HL-60/S4 treated with phorbol 12-myristate 13-acetate at 8.2 ng/mL for 4 days and 3 days (cell line): ENCODE data around the gene SLC39A1.
"Not testable (repeated sequence)": the region's sequence is repeated elsewhere in the genome, so short reads cannot be mapped to it uniquely, and the experiment has no call there.

Source experiments
- in situ Hi-C: fragments of 300-500 bp; cut with MboI; formaldehyde crosslinking; loops from 2 replicates; pipeline ENCODE4 v1.15.0; 2022; ENCODE audit warnings: low sequenced_read_pairs

SLC39A1 gene

DNA sequence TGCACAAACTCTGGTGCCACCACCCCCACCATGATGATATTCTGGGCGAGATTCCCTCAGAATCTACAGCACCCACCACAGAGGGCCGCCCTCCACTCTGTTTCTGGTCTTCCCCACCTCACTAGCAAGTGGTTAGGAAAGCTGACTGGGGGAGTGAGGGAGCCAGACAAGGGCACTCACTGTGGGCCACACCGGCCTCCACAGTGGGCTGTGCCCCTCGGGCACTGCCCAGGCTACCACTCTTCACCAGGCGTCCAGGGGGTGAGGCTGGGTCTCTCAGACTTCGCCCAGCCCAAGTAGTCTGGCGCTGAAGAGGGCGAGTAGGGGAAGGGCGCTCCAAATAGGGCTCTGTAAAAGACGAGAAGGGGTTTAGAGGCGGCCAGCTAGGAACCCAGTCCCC is 29.4 kb downstream of the SLC39A1 start:
- in situ Hi-C loops = no loop called here

DNA sequence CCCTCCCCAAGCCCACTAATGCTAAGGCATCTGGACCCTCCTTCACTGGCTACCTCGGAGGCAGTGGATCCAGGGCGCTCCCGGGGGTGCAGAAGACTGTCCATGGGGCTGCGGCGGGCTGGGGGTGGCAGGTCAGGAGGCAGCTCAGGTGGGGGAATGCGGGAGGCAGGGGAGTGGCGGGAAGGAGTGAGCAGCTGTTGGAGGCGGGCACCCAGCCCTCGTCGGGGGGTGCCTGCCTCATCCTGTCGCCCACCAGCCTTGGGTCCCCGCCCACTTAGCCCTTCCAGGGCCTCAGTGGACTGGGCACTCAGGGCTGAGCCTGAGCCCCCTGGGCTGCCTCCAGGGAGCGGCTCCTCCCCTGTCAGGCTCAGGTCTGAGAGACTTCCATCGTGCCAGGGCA is 29.9 kb downstream of the SLC39A1 start:
- in situ Hi-C loops = no loop called here

- in situ Hi-C loops = no loop called here
Measured at GRCh38 chr1:153932156-153933131, 30.9 kb downstream of the SLC39A1 start.

GRCh38 chr1:153929981-153930948 is 33.1 kb downstream of the SLC39A1 start:
- in situ Hi-C loops = no loop called here

DNA sequence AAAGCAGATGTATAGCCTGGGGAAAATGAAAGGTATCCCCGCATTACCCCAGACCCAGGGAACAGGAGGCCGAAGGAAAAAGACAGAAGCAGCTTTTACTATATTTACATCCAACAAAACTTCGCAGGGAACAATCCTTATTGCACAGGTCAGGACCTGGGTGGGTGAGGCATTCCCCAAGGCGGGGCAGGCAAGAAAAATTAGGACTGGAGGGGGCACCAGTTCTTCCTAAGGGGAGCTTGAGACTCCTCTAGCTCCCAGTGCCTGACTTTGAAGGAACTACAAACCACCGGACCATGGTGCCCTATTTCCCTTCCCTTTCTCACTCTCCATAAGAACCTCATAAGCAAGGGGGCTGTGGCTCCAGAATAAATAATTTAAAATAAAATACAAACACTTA is 33.9 kb downstream of the SLC39A1 start:
- in situ Hi-C loops = no loop called here

GRCh38 chr1:153928791-153929341 is 34.5 kb downstream of the SLC39A1 start:
- in situ Hi-C loops = no loop called here

DNA sequence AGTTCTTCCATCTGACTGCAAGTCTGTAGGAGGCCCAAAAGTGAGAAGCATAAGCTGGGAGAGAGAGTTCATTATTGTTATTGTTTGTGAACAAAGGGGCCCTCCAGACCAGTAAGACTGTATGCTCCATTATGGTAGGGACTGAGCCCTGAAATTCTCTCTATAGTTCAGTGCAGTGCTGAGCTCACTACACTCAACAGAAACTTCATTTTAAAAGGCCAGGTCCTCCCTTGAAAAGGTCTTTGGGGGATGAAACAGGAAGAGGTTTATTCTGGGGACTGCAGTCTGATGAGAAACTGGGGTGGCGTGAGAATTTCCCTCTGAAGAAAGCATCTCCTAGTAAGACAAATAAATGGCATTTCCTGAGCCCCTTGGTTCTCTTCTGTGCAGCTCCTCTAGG is 35.1 kb downstream of the SLC39A1 start:
- in situ Hi-C loops = no loop called here

DNA sequence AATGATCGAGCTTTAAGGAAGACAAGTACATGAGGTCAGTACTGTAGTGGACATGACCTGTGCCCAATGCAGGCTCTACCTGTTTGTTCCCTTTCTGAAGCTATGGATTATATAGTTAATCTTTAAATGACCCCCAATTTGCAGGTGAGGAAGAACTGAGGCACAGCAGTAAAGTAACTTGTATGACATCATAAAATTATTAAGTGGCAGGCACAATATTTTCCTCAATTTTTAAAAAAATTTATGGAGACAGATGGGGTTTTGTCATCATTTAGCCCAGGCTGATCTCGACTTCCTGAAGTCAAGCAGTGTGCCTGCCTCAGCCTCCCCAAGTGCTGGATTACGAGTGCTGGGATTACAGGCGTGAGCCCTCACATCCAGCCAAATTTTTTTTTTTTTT is 36.9 kb downstream of the SLC39A1 start:
- in situ Hi-C loops = no loop called here

- in situ Hi-C loops = no loop called here
Measured at GRCh38 chr1:153922972-153923925, 40.1 kb downstream of the SLC39A1 start, which contains the start of gene GATAD2B. Gene GATAD2B, minus strand, starts transcription at chr1:153922972. Its CDS starts 94,625 bp downstream, at chr1:153828347.

DNA sequence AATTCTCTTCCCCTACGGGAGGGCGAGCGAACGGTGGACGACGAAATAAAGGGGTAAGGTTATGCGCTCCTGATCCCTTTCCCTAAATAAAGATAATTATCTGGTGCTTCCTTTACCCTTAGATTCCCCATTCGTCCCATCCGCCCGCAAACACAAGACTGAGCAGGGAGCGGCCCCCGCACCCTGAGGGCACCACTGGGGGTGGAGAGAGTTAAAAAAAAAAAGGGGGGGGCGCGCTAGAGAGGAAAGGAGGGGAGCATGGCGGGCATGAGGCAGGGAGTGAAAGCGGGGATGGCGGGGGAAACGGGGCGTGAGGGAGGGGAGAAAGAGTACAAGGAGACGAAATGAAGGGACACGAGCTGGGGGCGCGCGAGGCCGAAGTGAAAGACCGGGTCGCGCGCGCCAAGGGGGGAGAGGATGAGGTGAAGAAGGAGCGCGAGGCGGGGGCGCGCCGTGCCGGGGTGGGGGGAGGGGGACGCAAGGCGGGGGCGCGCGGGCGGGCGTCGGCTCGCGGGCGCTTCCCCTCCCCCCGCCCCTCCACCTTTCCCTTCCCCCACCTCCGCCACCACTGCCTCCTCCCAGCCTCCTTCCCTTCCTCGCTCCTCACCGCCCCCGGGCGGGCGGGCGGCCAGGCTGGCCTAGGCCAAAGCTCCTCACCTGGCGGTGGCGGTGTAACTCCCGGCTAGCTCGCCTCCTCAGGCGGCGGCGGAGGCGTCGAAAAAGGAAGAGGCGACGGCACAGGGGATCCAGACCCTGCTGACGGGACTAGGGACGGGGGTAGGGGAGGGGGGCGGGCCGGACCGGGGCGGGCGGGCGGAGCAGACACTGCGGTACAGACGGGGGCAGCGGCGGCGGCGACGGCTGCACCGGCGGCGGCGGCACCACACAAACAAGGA is 41.0 kb downstream of the SLC39A1 start:
- in situ Hi-C loops = no loop called here

DNA sequence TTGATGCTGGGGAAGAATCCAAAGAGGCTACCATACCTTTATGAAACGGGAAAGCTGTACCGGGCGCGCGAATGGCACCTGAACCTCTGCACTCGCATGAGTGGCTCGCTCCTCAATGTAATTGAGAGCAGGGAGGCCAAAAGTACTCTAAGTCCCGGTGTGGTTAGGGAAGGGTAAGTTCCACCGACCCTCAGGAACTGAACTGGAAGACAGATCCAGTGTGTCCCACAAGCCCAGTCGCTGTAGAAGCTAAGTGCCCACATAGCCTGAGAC is 41.6 kb downstream of the SLC39A1 start:
- in situ Hi-C loops = no loop called here

GRCh38 chr1:153921080-153921802 is 42.1 kb downstream of the SLC39A1 start:
- in situ Hi-C loops = no loop called here

- in situ Hi-C loops = no loop called here
Measured at GRCh38 chr1:153919876-153920852, 43.2 kb downstream of the SLC39A1 start.

- in situ Hi-C loops = no loop called here
Measured at GRCh38 chr1:153916297-153916696, 47.0 kb downstream of the SLC39A1 start.

GRCh38 chr1:153912349-153912748 is 51.0 kb downstream of the SLC39A1 start:
- in situ Hi-C loops = no loop called here

GRCh38 chr1:153910560-153910959 is 52.8 kb downstream of the SLC39A1 start:
- in situ Hi-C loops = not testable (repeated sequence)
